HG03378 (cell line): ENCODE data around the gene SAMD15.
"Not testable (repeated sequence)": the region's sequence is repeated elsewhere in the genome, so short reads cannot be mapped to it uniquely, and the experiment has no call there.

Source experiments
- ATAC-seq: cut with Tn5 transposase; IDR thresholded peaks from one replicate; pipeline ENCODE4 v1.9.1; 2021; ENCODE audit warnings: mild to moderate bottlenecking, moderate library complexity; ENCODE audit not compliant: unreplicated experiment

Gene SAMD15

GRCh38 chr14:77375164-77375950, 1.8 kb upstream of the SAMD15 start:
- no peak for ATAC-seq

DNA sequence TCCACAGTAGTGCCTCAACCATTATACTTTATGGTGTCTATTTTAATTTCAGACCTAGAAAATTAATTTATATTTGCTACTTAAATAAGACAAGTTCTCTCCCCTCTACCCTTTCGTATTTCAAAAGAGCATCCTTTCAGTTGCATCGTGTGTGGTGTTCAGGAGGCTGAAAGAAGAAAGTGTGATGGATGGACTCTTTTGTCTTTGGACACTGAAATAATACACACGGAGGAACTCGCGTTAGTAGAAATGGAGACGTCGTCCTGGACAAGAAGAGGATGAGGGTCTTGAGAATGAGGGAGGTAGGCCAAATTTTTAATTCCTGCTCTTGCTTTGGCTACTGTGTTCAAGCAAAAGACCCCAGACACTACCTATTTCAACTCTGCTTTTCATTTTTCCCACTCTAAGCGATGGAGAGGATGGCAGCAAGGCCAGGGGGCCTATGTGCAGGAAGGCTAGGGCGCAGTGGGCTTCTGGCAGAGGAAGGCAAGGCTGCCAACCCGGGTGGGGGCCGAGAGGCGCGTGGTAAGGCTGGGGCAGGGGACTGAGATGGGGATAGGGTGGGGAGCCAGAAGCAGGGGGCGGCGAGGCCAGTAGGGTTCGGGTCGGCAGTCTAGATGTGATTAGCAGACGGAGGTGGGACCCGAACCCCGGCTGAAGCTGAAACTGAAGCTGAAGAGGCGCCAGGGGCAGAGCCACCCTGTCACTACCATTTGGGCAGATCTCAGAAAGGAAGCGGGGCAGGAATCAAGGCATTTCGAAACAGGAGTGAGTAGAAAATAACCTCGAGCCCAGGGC, 1.0 kb upstream of the SAMD15 start:
- peak; percentile 3 for ATAC-seq

GRCh38 chr14:77377502-77377844, 294 bp downstream of the SAMD15 start:
- ATAC-seq = no peak

DNA sequence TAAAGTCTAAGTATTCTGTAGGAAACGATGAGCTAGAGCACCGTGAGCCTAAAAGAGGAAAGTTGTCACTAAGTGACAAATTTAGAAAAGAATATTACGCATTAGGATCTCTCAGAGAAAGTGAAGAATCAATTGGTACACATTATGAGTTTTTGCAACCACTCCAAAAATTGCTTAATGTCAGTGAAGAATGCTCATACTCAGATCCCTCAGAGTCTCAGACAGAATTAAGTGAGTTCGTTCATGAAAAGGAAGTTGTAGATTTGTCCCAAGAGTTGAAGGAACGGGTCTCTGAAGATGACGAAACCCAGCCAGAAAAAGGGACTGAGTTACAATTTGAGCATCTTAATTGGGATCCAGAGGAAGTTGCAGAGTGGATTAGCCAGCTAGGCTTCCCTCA, 1.5 kb downstream of the SAMD15 start:
- ATAC-seq = no peak

GRCh38 chr14:77390188-77390587, 13.0 kb downstream of the SAMD15 start:
- no peak for ATAC-seq

DNA sequence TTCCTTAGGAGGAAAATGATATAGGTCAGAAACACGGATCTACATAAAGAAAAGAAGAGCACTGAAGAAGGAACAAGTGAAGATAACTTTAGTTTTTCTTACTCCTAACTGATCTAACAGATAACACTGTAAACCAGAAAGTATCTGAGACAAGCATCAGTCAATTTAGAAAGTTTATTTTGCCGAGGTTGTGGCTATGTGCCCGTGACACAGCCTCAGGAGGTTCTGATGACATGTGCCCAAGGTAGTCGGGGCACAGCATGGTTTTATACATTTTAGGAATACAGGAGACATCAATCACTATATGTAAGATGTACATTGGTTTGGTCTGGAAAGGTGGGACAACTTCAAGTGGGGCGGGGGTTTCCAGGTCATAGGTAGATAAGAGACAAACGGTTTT, 23.0 kb downstream of the SAMD15 start:
- no peak for ATAC-seq

GRCh38 chr14:77403768-77404167, 26.6 kb downstream of the SAMD15 start:
- ATAC-seq = no peak

- ATAC-seq = no peak
Observed at GRCh38 chr14:77406086-77406485, 28.9 kb downstream of the SAMD15 start.

- no peak for ATAC-seq
Observed at GRCh38 chr14:77406718-77407117, 29.5 kb downstream of the SAMD15 start.

- no peak for ATAC-seq
Observed at GRCh38 chr14:77407158-77407557, 30.0 kb downstream of the SAMD15 start.

DNA sequence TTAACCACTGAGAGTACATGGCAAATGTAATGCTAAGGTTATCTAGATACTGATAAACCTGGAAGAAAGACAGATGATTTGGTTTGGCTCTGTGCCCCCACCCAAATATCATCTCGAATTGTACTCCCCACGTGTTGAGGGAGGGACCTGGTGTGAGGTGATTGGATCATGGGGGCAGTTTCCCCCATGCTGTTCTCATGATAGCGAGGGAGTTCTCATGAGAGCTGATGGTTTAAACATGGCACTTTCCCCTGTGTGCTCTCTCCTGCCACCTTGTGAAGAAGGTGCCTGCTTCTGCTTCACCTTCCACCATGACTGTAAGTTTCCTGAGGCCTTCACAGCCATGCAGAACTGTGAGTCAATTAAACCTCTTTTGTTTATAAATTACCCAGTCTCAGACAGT, 32.0 kb downstream of the SAMD15 start:
- no peak for ATAC-seq

DNA sequence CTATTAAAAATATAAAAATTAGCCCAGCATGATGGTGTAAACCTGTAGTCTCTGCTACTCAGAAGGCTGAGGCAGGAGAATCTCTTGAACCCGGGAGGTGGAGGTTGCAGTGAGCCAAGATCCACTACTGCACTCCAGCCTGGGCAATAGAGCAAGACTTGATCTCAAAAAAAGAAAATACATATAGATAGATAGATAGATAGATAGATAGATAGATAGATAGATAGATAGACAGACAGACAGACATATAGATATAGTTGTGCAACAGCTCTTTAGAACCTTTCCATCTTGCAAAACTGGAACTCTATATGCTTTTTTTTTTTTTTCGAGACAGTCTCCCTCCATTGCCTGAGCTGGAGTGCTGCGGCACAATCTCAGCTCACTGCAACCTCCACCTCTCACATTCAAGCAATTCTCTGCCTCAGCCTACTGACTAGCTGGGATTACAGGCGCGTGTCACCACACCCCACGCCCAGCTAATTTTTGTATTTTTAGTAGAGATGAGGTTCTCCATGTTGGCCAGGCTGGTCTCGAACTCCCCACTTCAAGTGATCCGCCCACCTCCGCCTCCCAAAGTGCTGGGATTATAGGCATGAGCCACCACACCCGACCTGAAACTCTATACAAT, 38.3 kb downstream of the SAMD15 start:
- ATAC-seq = not testable (repeated sequence)

DNA sequence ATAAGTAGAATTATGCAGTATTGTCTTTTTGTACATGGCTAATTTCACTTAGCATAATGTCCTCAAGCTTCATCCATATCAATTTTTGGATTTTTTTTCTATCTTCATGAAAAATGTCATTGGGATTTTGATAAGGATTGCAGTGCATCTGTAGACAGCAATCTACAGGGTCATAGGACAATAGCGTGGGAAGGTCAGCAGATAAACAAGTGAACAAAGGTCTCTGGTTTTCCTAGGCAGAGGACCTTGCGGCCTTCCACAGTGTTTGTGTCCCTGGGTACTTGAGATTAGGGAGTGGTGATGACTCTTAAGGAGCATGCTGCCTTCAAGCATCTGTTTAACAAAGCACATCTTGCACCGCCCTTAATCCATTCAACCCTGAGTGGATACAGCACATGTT, 38.9 kb downstream of the SAMD15 start:
- not testable (repeated sequence) for ATAC-seq

DNA sequence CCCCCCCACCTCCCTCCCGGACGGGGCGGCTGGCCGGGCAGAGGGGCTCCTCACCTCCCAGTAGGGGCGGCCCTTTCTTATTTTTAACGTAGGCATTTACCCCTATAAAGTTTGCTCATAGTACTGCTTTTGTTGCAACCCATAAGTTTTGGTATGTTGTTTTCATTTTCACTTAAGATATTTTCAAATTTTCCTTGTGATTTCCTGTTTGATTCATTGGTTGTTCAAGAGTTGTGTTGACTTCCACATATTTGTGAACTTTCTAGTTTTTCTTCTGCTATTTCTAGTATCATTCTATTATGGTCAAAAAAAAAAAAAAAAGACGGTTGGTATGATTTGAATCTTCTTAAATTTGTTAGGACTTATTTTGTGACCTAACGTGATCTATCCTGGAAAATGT, 39.7 kb downstream of the SAMD15 start:
- ATAC-seq = no peak

GRCh38 chr14:77421201-77421600, 44.0 kb downstream of the SAMD15 start:
- no peak for ATAC-seq

DNA sequence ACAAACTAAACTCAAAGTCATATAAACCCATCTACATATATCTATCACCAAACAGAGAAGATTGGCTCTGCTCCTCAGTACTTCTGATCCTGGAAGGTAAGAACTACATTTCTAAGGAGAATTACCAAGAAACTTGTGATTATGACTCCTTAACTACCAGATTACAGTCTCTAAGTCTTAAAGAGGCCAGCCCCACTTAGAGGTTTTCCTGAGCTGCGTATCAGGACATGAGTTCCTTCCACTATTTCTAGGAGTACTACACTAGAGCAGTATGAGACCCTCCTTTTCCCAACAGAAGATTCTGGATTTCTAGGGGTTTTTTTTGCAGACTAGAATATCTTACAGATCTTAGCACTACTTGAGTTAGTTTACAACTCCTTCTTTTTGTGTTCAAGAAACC, 46.2 kb downstream of the SAMD15 start, which contains the start of gene NOXRED1:
Gene NOXRED1, minus strand, starts transcription at position 101 of the 400 bp plus-strand sequence. CDS start 634 bp downstream, outside the sequence.
- ATAC-seq = no peak

- no peak for ATAC-seq
Observed at GRCh38 chr14:77424862-77425261, 47.7 kb downstream of the SAMD15 start.

GRCh38 chr14:77426396-77426795, 49.2 kb downstream of the SAMD15 start:
- no peak for ATAC-seq

DNA sequence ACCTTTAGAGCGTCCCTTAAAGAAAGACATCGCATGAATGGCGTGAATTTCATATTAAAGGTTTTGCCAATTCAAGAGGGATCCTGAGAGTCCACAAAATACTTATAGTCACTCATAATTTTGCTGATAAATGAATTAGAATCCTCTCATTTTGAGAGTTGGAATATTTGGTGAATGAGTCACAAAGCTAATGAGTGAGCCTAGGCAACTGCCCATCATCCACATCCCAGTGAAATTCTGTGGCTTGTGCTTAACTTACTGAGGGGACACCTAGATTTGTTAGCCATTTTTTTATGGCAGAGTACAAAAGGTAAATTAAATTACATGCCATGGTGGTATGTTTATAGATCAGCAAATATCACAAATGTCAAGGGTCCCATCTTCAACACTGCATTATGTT, 58.9 kb downstream of the SAMD15 start:
- no peak for ATAC-seq

GRCh38 chr14:77438596-77438995, 61.4 kb downstream of the SAMD15 start:
- ATAC-seq = no peak

DNA sequence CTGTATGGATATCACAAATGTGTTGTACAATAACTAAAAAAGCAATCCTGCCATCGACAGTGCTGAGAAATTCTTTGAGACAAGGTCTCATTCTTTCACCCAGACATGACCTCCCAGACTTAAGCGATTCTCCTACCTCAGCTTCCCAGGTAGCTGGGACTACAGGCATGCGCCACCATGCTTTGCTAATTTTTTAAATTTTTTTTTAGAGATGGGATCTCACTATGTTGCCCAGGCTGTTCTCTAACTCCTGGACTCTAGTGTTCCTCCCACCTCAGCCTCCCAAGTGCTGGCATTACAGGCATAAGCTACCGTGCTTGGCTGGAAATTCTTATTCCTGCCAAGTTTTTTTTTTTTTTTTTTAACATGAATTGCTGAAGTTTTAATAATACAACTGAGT, 62.7 kb downstream of the SAMD15 start:
- ATAC-seq = no peak
